ENCODE measurements around the gene CNTN5.

DNA sequence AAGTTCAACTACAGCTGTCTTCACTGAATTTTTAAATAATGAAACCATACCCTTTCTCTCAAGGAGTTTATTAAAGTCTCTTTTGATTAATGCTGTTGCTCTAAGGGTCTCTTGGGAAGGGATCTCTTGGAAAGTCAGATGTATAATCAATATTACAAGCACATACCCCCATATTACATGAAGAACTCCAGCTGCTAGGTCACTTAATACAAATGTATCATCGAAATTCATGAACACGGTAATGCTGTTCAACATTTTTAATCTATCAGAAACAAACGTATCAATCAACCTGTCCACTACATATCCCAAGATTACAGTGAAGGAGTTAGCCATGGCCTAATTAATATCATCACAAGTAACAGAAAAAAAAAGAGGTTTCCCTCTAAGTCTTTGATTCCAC lies 1283.1 kb downstream of the CNTN5 start:
- TF ChIP-seq, protein P1, sequence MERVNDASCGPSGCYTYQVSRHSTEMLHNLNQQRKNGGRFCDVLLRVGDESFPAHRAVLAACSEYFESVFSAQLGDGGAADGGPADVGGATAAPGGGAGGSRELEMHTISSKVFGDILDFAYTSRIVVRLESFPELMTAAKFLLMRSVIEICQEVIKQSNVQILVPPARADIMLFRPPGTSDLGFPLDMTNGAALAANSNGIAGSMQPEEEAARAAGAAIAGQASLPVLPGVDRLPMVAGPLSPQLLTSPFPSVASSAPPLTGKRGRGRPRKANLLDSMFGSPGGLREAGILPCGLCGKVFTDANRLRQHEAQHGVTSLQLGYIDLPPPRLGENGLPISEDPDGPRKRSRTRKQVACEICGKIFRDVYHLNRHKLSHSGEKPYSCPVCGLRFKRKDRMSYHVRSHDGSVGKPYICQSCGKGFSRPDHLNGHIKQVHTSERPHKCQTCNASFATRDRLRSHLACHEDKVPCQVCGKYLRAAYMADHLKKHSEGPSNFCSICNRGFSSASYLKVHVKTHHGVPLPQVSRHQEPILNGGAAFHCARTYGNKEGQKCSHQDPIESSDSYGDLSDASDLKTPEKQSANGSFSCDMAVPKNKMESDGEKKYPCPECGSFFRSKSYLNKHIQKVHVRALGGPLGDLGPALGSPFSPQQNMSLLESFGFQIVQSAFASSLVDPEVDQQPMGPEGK (CRISPR knock-in tag; IDR thresholded peaks at IDR 0.05; ENCODE audit: borderline replicate concordance), result no peak
- TF ChIP-seq ZNF565 (CRISPR knock-in tag; conservative IDR thresholded peaks at IDR 0.05; ENCODE audit: low read depth) (no peak), OSR1 (CRISPR knock-in tag; IDR thresholded peaks at IDR 0.05) (no peak), ZC3H10 (CRISPR knock-in tag; IDR thresholded peaks at IDR 0.05) (no peak), ARNTL (CRISPR knock-in tag; IDR thresholded peaks at IDR 0.05; ENCODE audit: borderline replicate concordance, low read depth) (no peak), BACH2 (CRISPR knock-in tag; IDR thresholded peaks at IDR 0.05; ENCODE audit: borderline replicate concordance) (no peak), ZNF8 (CRISPR knock-in tag; IDR thresholded peaks at IDR 0.05) (no peak), ZFP30 (CRISPR knock-in tag; IDR thresholded peaks at IDR 0.05) (no peak), SNAI2 (CRISPR knock-in tag; IDR thresholded peaks at IDR 0.05) (no peak)

Measured in SK-N-SH treated with all-trans-retinoic acid at 6 μM for 48 hours (cell line).